Right atrium auricular region (tissue), 2 donors: ENCODE data around the gene TEX22. TPM values are rescaled to one million over a fixed set of nuclear protein-coding genes. Genes with fewer than 3 reads are reported as not detected.

Experiments used
- DNase-seq: peaks from one replicate; pipeline ENCODE4 v3.0.0-alpha.2; 2019; ENCODE audit warnings: low spot score
- H3K27ac ChIP-seq, 2 donors: fragments of 200-600 bp; sonication (generic); 1 replicate in 1 of 2; 2 replicates in 1 of 2; pipeline ENCODE4 v1.5.1; 2016 to 2019
- H3K27me3 ChIP-seq, 2 donors: fragments of 200-600 bp; sonication (generic); one replicate each; pipeline versions ENCODE4 v1.5.1 to v1.6.0; 2017 to 2019
- H3K36me3 ChIP-seq: fragments of 200-600 bp; sonication (generic); one replicate; pipeline ENCODE4 v1.5.1; 2016
- H3K4me1 ChIP-seq, 2 donors: fragments of 200-600 bp; sonication (generic); one replicate each; pipeline versions ENCODE4 v1.5.1 to v1.6.0; 2017 to 2019
- H3K4me3 ChIP-seq, 2 donors: fragments of 200-600 bp; sonication (generic); 1 replicate in 1 of 2; 2 replicates in 1 of 2; pipeline ENCODE4 v1.5.1; 2017 to 2019; ENCODE audit warnings: mild to moderate bottlenecking in 1 of 2, moderate library complexity in 1 of 2
- H3K9me3 ChIP-seq, 2 donors: fragments of 200-600 bp; sonication (generic); one replicate each; pipeline ENCODE4 v1.5.1; 2019
- CTCF ChIP-seq, 2 donors: fragments of 200-600 bp; sonication (generic); IDR thresholded peaks; one replicate each; pipeline ENCODE4 v1.5.1; 2019; ENCODE audit warnings: antibody characterized with exemption in 2 of 2
- total RNA-seq, 2 donors: library from RNA; depleted of rRNA; stranded (reverse); fragments of >200 nt; gene quantifications; one replicate each; pipeline ENCODE4 v1.1.0, GENCODE V29; 2016

Gene TEX22
- total RNA-seq, result under 1 TPM in 1 of 2 donors, not detected in 1; 0.16 TPM

- peak in 1 of 2 donors; percentile 57 for TF ChIP-seq CTCF (IDR thresholded peaks at IDR 0.05)
- Histone ChIP-seq H3K27ac (peak within 1 kb of the TSS; percentile 89 to 92), H3K27me3 (no peaks in the 10 kb centered on the region), H3K4me3 (peak within 1 kb of the TSS; percentile 70 to 94), H3K36me3 (peaks cover 7% of the 10 kb centered on the region), H3K9me3 (no peaks in the 10 kb centered on the region), H3K4me1 (peaks cover 0 to 20% of the 10 kb centered on the region in 2 donors)
- peak; percentile 75 for DNase-seq
These were observed at the start of gene TEX22 for GRCh38 chr14:105398044-105398725. Gene TEX22 (plus strand): TSS chr14:105398538. CDS start chr14:105399341, 803 bp downstream.

GRCh38 chr14:105348945-105349699 lies 49.2 kb upstream of the TEX22 start:
- TF ChIP-seq CTCF (IDR thresholded peaks at IDR 0.05), result no peak
- H3K9me3 ChIP-seq, result no peaks in the 10 kb centered on the region
- DNase-seq, result no peak
- no peak overlapping the region for H3K27ac ChIP-seq
- H3K36me3 ChIP-seq, result no peaks in the 10 kb centered on the region
- peaks cover 0 to 17% of the 10 kb centered on the region in 2 donors for H3K4me1 ChIP-seq
- H3K27me3 ChIP-seq, result no peaks in the 10 kb centered on the region
- H3K4me3 ChIP-seq, result no peak overlapping the region

- Histone ChIP-seq H3K4me3 (no peak overlapping the region), H3K4me1 (peaks cover 0 to 17% of the 10 kb centered on the region in 2 donors), H3K27ac (no peak overlapping the region), H3K27me3 (no peaks in the 10 kb centered on the region), H3K36me3 (no peaks in the 10 kb centered on the region), H3K9me3 (no peaks in the 10 kb centered on the region)
- no peak for DNase-seq
- no peak for TF ChIP-seq CTCF (IDR thresholded peaks at IDR 0.05)
These were observed 48.3 kb upstream of the TEX22 start for GRCh38 chr14:105349992-105350391.

GRCh38 chr14:105350450-105351244 lies 47.7 kb upstream of the TEX22 start:
- Histone ChIP-seq H3K27me3 (no peaks in the 10 kb centered on the region), H3K4me3 (no peak overlapping the region), H3K36me3 (peaks cover under 1% of the 10 kb centered on the region), H3K4me1 (peaks cover 0 to 17% of the 10 kb centered on the region in 2 donors), H3K9me3 (no peaks in the 10 kb centered on the region), H3K27ac (no peak overlapping the region)
- no peak for DNase-seq
- no peak for TF ChIP-seq CTCF (IDR thresholded peaks at IDR 0.05)

GRCh38 chr14:105351410-105351809 lies 46.9 kb upstream of the TEX22 start:
- no peaks in the 10 kb centered on the region for H3K27me3 ChIP-seq

More at GRCh38 chr14:105351410-105351809, 46.9 kb upstream of the TEX22 start:
- Histone ChIP-seq H3K4me1 (peaks cover 0 to 11% of the 10 kb centered on the region in 2 donors), H3K9me3 (no peaks in the 10 kb centered on the region), H3K4me3 (no peak overlapping the region), H3K27ac (no peak overlapping the region), H3K36me3 (peaks cover 8% of the 10 kb centered on the region)
- no peak for DNase-seq
- TF ChIP-seq CTCF (IDR thresholded peaks at IDR 0.05), result no peak
